DMS53 (cell line): ENCODE data around the gene CASZ1.
A peak's percentile ranks its signal among the peaks of the same experiment; 100 is the strongest.

ENCODE experiments used
- DNase-seq: peaks from one replicate; lab custom pipeline; 2025; lab: John Stamatoyannopoulos, UW

Gene CASZ1

GRCh38 chr1:10795276-10796021 lies 997 bp downstream of the CASZ1 start:
- peak; percentile 55 for DNase-seq

- DNase-seq, result peak; percentile 76
These were observed 1.6 kb downstream of the CASZ1 start for GRCh38 chr1:10794724-10795275.

GRCh38 chr1:10793129-10793651 lies 3.3 kb downstream of the CASZ1 start:
- peak; percentile 57 for DNase-seq

- DNase-seq, result peak; percentile 36
These were observed 5.1 kb downstream of the CASZ1 start for GRCh38 chr1:10791105-10791951.

- DNase-seq, result no peak
These were observed 6.4 kb downstream of the CASZ1 start for GRCh38 chr1:10789803-10790702.

- DNase-seq, result no peak
These were observed 7.2 kb downstream of the CASZ1 start for GRCh38 chr1:10789047-10789791.

GRCh38 chr1:10788592-10789006 lies 7.8 kb downstream of the CASZ1 start:
- peak; percentile 19 for DNase-seq

- DNase-seq, result no peak
These were observed 9.2 kb downstream of the CASZ1 start for GRCh38 chr1:10787286-10787685.

GRCh38 chr1:10785728-10786638 lies 10.5 kb downstream of the CASZ1 start:
- DNase-seq, result no peak

GRCh38 chr1:10784998-10785727 lies 11.3 kb downstream of the CASZ1 start:
- no peak for DNase-seq

GRCh38 chr1:10782491-10783244 lies 13.8 kb downstream of the CASZ1 start:
- no peak for DNase-seq

GRCh38 chr1:10781137-10781536 lies 15.3 kb downstream of the CASZ1 start:
- DNase-seq, result no peak

GRCh38 chr1:10779841-10780240 lies 16.6 kb downstream of the CASZ1 start:
- DNase-seq, result peak; percentile 39

GRCh38 chr1:10779201-10779600 lies 17.2 kb downstream of the CASZ1 start:
- peak; percentile 93 for DNase-seq

GRCh38 chr1:10778640-10779039 lies 17.8 kb downstream of the CASZ1 start:
- no peak for DNase-seq

GRCh38 chr1:10777749-10778574 lies 18.5 kb downstream of the CASZ1 start:
- no peak for DNase-seq

- peak; percentile 31 for DNase-seq
These were observed 20.1 kb downstream of the CASZ1 start for GRCh38 chr1:10776190-10776905.
